PC-3 (cell line): ENCODE results near the gene PEX14. TPM values are rescaled to one million over a fixed set of nuclear protein-coding genes. Genes with fewer than 3 reads are reported as not detected.

Experiments
- ATAC-seq: fragments of 200-7000 bp; cut with Tn5 transposase; 2 replicates; pipeline ENCODE4 v1.9.1; 2020; ENCODE audit warnings: mild to moderate bottlenecking, moderate library complexity
- BruUV-seq: library from RNA; stranded (reverse); fragments of 400-500 nt; replicated peaks from 2 replicates; lab custom pipeline; 2021; lab: Mats Ljungman, UMichigan
- CTCF ChIA-PET: fragments of 300-600 bp; sonication (Branson Sonifier 250); formaldehyde crosslinking; loops from one replicate; lab custom pipeline; 2022; ENCODE audit warnings: antibody characterized with exemption; lab: Charles Lee
- POLR2A ChIA-PET: fragments of 300-600 bp; sonication (Branson Sonifier 250); formaldehyde crosslinking; loops from one replicate; lab custom pipeline; 2022; ENCODE audit warnings: antibody characterized with exemption; ENCODE audit not compliant: unreplicated experiment; lab: Charles Lee
- DNase-seq: peaks from one replicate; pipeline ENCODE4 v3.0.0-alpha.2; 2015
- H2AFZ ChIP-seq: fragments of 300-600 bp; sonication (generic); 2 replicates; pipeline ENCODE4 v1.6.0; 2016; ENCODE audit warnings: antibody characterized with exemption, low read length
- H3F3A ChIP-seq: fragments of 300-600 bp; sonication (generic); one replicate; pipeline ENCODE4 v1.6.0; 2017; ENCODE audit warnings: antibody characterized with exemption, low read length, control low read depth, mild to moderate bottlenecking; ENCODE audit not compliant: unreplicated experiment
- H3K27ac ChIP-seq: fragments of 300-600 bp; sonication (generic); 2 replicates; pipeline ENCODE4 v1.5.1; 2016; ENCODE audit warnings: mild to moderate bottlenecking, low read length
- H3K27me3 ChIP-seq: fragments of 300-600 bp; sonication (generic); 2 replicates; pipeline ENCODE4 v1.6.1; 2016; ENCODE audit warnings: low read length, mixed read lengths
- H3K36me3 ChIP-seq: fragments of 300-600 bp; sonication (generic); 2 replicates; pipeline ENCODE4 v1.6.1; 2016; ENCODE audit warnings: low read depth, mixed run types, low read length, mixed read lengths
- H3K4me1 ChIP-seq: fragments of 300-600 bp; sonication (generic); 2 replicates; pipeline ENCODE4 v1.5.1; 2016; ENCODE audit warnings: low read length; ENCODE audit not compliant: insufficient read depth
- H3K4me2 ChIP-seq: fragments of 300-600 bp; sonication (generic); 2 replicates; pipeline ENCODE4 v1.6.0; 2016; ENCODE audit warnings: low read length
- H3K4me3 ChIP-seq: fragments of 300-600 bp; sonication (generic); 2 replicates; pipeline ENCODE4 v1.5.1; 2016; ENCODE audit warnings: mild to moderate bottlenecking, low read length, mixed read lengths
- H3K79me2 ChIP-seq: fragments of 300-600 bp; sonication (generic); 2 replicates; pipeline ENCODE4 v1.6.1; 2017; ENCODE audit warnings: low read length, mixed read lengths
- H3K9ac ChIP-seq: fragments of 300-600 bp; sonication (generic); 2 replicates; pipeline ENCODE4 v1.6.0; 2016; ENCODE audit warnings: mild to moderate bottlenecking, low read length
- H3K9me2 ChIP-seq: fragments of 300-600 bp; sonication (generic); replicated peaks from 2 replicates; pipeline ENCODE4 v1.6.1; 2016; ENCODE audit warnings: mixed run types, low read length, mixed read lengths
- H3K9me3 ChIP-seq: fragments of 300-600 bp; sonication (generic); 2 replicates; pipeline ENCODE4 v1.6.1; 2016; ENCODE audit warnings: low read length, mixed read lengths
- H4K20me1 ChIP-seq: fragments of 300-600 bp; sonication (generic); 2 replicates; pipeline ENCODE4 v1.6.1; 2016; ENCODE audit warnings: low read length, mixed read lengths
- CTCF ChIP-seq: fragments of 300-600 bp; sonication (generic); conservative IDR thresholded peaks from 2 replicates; pipeline ENCODE4 v1.5.1; 2017; ENCODE audit warnings: antibody characterized with exemption, low read depth, mild to moderate bottlenecking, low read length
- EZH2 ChIP-seq: fragments of 300-600 bp; sonication (generic); IDR thresholded peaks from one replicate; pipeline ENCODE4 v1.6.1; 2017; ENCODE audit warnings: antibody characterized with exemption, mild to moderate bottlenecking, low read length; ENCODE audit not compliant: unreplicated experiment
- EZH2phosphoT487 ChIP-seq: fragments of 300-600 bp; sonication (generic); IDR thresholded peaks from 2 replicates; pipeline ENCODE4 v1.6.1; 2018; ENCODE audit warnings: mild to moderate bottlenecking, antibody characterized with exemption, low read length, borderline replicate concordance
- intact Hi-C: fragments of 100-400 bp; cut with micrococcal nuclease; formaldehyde crosslinking; loops from 2 replicates; pipeline ENCODE4 v1.9.0; 2023
- total RNA-seq: library from RNA; depleted of rRNA; stranded (reverse); fragments of >200 nt; gene quantifications from 2 replicates; pipeline ENCODE4 v1.2.3, GENCODE V29; 2014

The PEX14 gene
- total RNA-seq, 1 experiment from 2014 or later: 24.9 TPM

- H3K9me2 ChIP-seq: no peaks in the 10 kb centered on the region
- no peaks in the 10 kb centered on the region for H3K79me2 ChIP-seq
- ATAC-seq (no peak), DNase-seq (no peak)
- H4K20me1 ChIP-seq: no peaks in the 10 kb centered on the region
- POLR2A ChIA-PET: no interaction called here
- H3K27ac ChIP-seq: no peak overlapping the region
- intact Hi-C loops: no loop called here
- no peaks in the 10 kb centered on the region for H3F3A ChIP-seq
- H3K9me3 ChIP-seq: no peaks in the 10 kb centered on the region
- TF ChIP-seq CTCF (no peak), EZH2phosphoT487 (no peak), EZH2 (no peak)
- H3K4me1 ChIP-seq: no peaks in the 10 kb centered on the region
- H3K4me2 ChIP-seq: no peak overlapping the region
- no peaks in the 10 kb centered on the region for H3K27me3 ChIP-seq
- H3K36me3 ChIP-seq: no peaks in the 10 kb centered on the region
- H2AFZ ChIP-seq: no peak overlapping the region
- H3K9ac ChIP-seq: no peak overlapping the region
- CTCF ChIA-PET: no interaction called here
- H3K4me3 ChIP-seq: no peak overlapping the region
- no TSS peak for BruUV-seq
These were observed 139.9 kb downstream of the PEX14 start for GRCh38 chr1:10614377-10615225.

GRCh38 chr1:10615332-10615731, 140.6 kb downstream of the PEX14 start:
- H3K4me3 ChIP-seq: no peak overlapping the region
- no peaks in the 10 kb centered on the region for H3F3A ChIP-seq
- H3K9me2 ChIP-seq: no peaks in the 10 kb centered on the region
- ChIA-PET POLR2A (no interaction called here), CTCF (no interaction called here)
- H3K36me3 ChIP-seq: no peaks in the 10 kb centered on the region
- H3K27ac ChIP-seq: no peak overlapping the region
- H3K79me2 ChIP-seq: no peaks in the 10 kb centered on the region
- H3K4me1 ChIP-seq: no peaks in the 10 kb centered on the region
- BruUV-seq: no TSS peak
- H3K4me2 ChIP-seq: no peak overlapping the region
- no peak for DNase-seq
- no peaks in the 10 kb centered on the region for H4K20me1 ChIP-seq
- H2AFZ ChIP-seq: no peak overlapping the region
- H3K27me3 ChIP-seq: no peaks in the 10 kb centered on the region
- TF ChIP-seq EZH2 (no peak), CTCF (no peak), EZH2phosphoT487 (no peak)
- ATAC-seq: no peak
- no peaks in the 10 kb centered on the region for H3K9me3 ChIP-seq
- no peak overlapping the region for H3K9ac ChIP-seq
- intact Hi-C loops: no loop called here
